8988T (cell line): ENCODE data around the gene RIN3.
"Not testable (repeated sequence)": the region's sequence is repeated elsewhere in the genome, so short reads cannot be mapped to it uniquely, and the experiment has no call there.

Source experiments
- DNase-seq: peaks from one replicate; pipeline ENCODE4 v3.0.0; 2011

The RIN3 gene

GRCh38 chr14:92676403-92677086 is 163.0 kb downstream of the RIN3 start:
- no peak for DNase-seq

GRCh38 chr14:92677087-92677668 is 163.6 kb downstream of the RIN3 start:
- no peak for DNase-seq

- DNase-seq, result no peak
Observed at GRCh38 chr14:92677955-92678354, 164.4 kb downstream of the RIN3 start.

GRCh38 chr14:92678766-92679165 is 165.2 kb downstream of the RIN3 start:
- DNase-seq, result no peak

- no peak for DNase-seq
Observed at GRCh38 chr14:92679246-92679645, 165.7 kb downstream of the RIN3 start.

GRCh38 chr14:92680330-92680729 is 166.7 kb downstream of the RIN3 start:
- not testable (repeated sequence) for DNase-seq

GRCh38 chr14:92680781-92681650 is 167.4 kb downstream of the RIN3 start:
- DNase-seq, result peak; percentile 89

- DNase-seq, result no peak
Observed at GRCh38 chr14:92683041-92683440, 169.5 kb downstream of the RIN3 start.

- DNase-seq, result no peak
Observed at GRCh38 chr14:92684801-92685560, 171.4 kb downstream of the RIN3 start.

- DNase-seq, result no peak
Observed at GRCh38 chr14:92685784-92686355, 172.3 kb downstream of the RIN3 start.

- no peak for DNase-seq
Observed at GRCh38 chr14:92686411-92686899, 172.9 kb downstream of the RIN3 start.

- peak; percentile 99 for DNase-seq
Observed at GRCh38 chr14:92686900-92687427, 173.4 kb downstream of the RIN3 start.

GRCh38 chr14:92687681-92688433 is 174.3 kb downstream of the RIN3 start:
- no peak for DNase-seq

GRCh38 chr14:92688434-92689375 is 175.1 kb downstream of the RIN3 start:
- DNase-seq, result no peak

- DNase-seq, result peak; percentile 93
Observed at GRCh38 chr14:92690171-92691011, 176.8 kb downstream of the RIN3 start.

GRCh38 chr14:92692822-92693226 is 179.2 kb downstream of the RIN3 start:
- no peak for DNase-seq

- no peak for DNase-seq
Observed at GRCh38 chr14:92693998-92694795, 180.6 kb downstream of the RIN3 start.

GRCh38 chr14:92694807-92695206 is 181.2 kb downstream of the RIN3 start:
- no peak for DNase-seq
